Measurements from ENCODE around the gene CMTM3. TPM values are rescaled to one million over a fixed set of nuclear protein-coding genes. Genes with fewer than 3 reads are reported as not detected.

The CMTM3 gene
- total and polyA plus RNA-seq, 10 donors = 16.2 to 53.1 (median 39.1) TPM

- intact Hi-C loops (cut with DNase I; ENCODE audit: low total_unique reads) = no loop called here
- Histone ChIP-seq H3K27me3 (replicated peaks in 1 of 7) (peaks cover 0 to 27% (median 0%) of the 10 kb centered on the region in 7 donors), H3K4me3 (peak overlapping the region in 1 of 8 donors; percentile 48), H3K9me3 (no peaks in the 10 kb centered on the region), H3K4me1 (peaks cover 0 to 43% (median 12%) of the 10 kb centered on the region in 6 donors), H3K27ac (peak overlapping the region in 1 of 8 donors; percentile 62), H3K36me3 (no peaks in the 10 kb centered on the region)
- no peak for DNase-seq
- WGBS, 5 donors = 60 to 81% (median 65%) methylated on average over 2 of the region's 2 CpGs
- TF ChIP-seq CTCF (IDR thresholded peaks at IDR 0.05 in 8 of 11, conservative IDR thresholded peaks at IDR 0.05 in 3 of 11) (no peak), POLR2A (IDR thresholded peaks at IDR 0.05) (no peak), POLR2AphosphoS5 (IDR thresholded peaks at IDR 0.05) (no peak)
These were observed 46.9 kb downstream of the CMTM3 start for GRCh38 chr16:66651474-66651765.

GRCh38 chr16:66651965-66652364, 47.5 kb downstream of the CMTM3 start:
- no peaks in the 10 kb centered on the region for H3K9me3 ChIP-seq
- DNase-seq = no peak
- H3K27ac ChIP-seq = peak overlapping the region in 3 of 8 donors; percentile 12 to 62 (median 34)
- peaks cover 0 to 27% (median 0%) of the 10 kb centered on the region in 7 donors for H3K27me3 ChIP-seq (replicated peaks in 1 of 7)
- H3K36me3 ChIP-seq = no peaks in the 10 kb centered on the region
- H3K4me1 ChIP-seq = peaks cover 0 to 43% (median 12%) of the 10 kb centered on the region in 6 donors
- TF ChIP-seq POLR2A (IDR thresholded peaks at IDR 0.05) = no peak
- no peak for TF ChIP-seq POLR2AphosphoS5 (IDR thresholded peaks at IDR 0.05)
- no peak for TF ChIP-seq CTCF (IDR thresholded peaks at IDR 0.05 in 8 of 11, conservative IDR thresholded peaks at IDR 0.05 in 3 of 11)
- 82 to 99% (median 86%) methylated on average over 6 of the region's 6 CpGs for WGBS, 5 donors
- no peak overlapping the region for H3K4me3 ChIP-seq
- intact Hi-C loops (cut with DNase I; ENCODE audit: low total_unique reads) = no loop called here

- Histone ChIP-seq H3K27ac (peak overlapping the region in 2 of 8 donors; percentile 14 to 41), H3K27me3 (replicated peaks in 1 of 7) (peaks cover 0 to 27% (median 0%) of the 10 kb centered on the region in 7 donors), H3K4me3 (no peak overlapping the region), H3K36me3 (no peaks in the 10 kb centered on the region), H3K4me1 (peaks cover 0 to 43% (median 12%) of the 10 kb centered on the region in 6 donors), H3K9me3 (no peaks in the 10 kb centered on the region)
- WGBS, 5 donors = 55 to 75% (median 62%) methylated on average over 7 of the region's 7 CpGs
- no peak for DNase-seq
- intact Hi-C loops (cut with DNase I; ENCODE audit: low total_unique reads) = no loop called here
- no peak for TF ChIP-seq CTCF (IDR thresholded peaks at IDR 0.05 in 8 of 11, conservative IDR thresholded peaks at IDR 0.05 in 3 of 11)
These were observed 48.3 kb downstream of the CMTM3 start for GRCh38 chr16:66652661-66653360.

- Histone ChIP-seq H3K27ac (peak overlapping the region in 3 of 8 donors; percentile 14 to 41 (median 41)), H3K4me1 (peaks cover 0 to 52% (median 12%) of the 10 kb centered on the region in 6 donors), H3K36me3 (no peaks in the 10 kb centered on the region), H3K4me3 (no peak overlapping the region), H3K9me3 (no peaks in the 10 kb centered on the region), H3K27me3 (replicated peaks in 1 of 7) (peaks cover 0 to 27% (median 0%) of the 10 kb centered on the region in 7 donors)
- WGBS, 5 donors = 83 to 96% (median 94%) methylated on average over 6 of the region's 6 CpGs
- no peak for DNase-seq
- intact Hi-C loops (cut with DNase I; ENCODE audit: low total_unique reads) = no loop called here
- TF ChIP-seq POLR2A (IDR thresholded peaks at IDR 0.05) = no peak
- TF ChIP-seq CTCF (IDR thresholded peaks at IDR 0.05 in 8 of 11, conservative IDR thresholded peaks at IDR 0.05 in 3 of 11) = no peak
- TF ChIP-seq POLR2AphosphoS5 (IDR thresholded peaks at IDR 0.05) = no peak
These were observed 49.3 kb downstream of the CMTM3 start for GRCh38 chr16:66653581-66654350.
